Astrocyte (in vitro differentiated cells and primary cell): ENCODE data around the gene TP53AIP1. TPM values are rescaled to one million over a fixed set of nuclear protein-coding genes. Genes with fewer than 3 reads are reported as not detected.

Experiments
- DNase-seq: peaks from one replicate; pipeline ENCODE4 v3.0.0-alpha.2; 2010; ENCODE audit warnings: low read depth
- FAIRE-seq: peaks from 2 replicates; lab custom pipeline; 2011; peaks lifted over from hg19 to GRCh38; lab: Jason Lieb, UNC
- H2AFZ ChIP-seq: 2 replicates; pipeline ENCODE4 v1.6.0; 2012; ENCODE audit warnings: low read depth, low read length, inconsistent platforms
- H3K27ac ChIP-seq: 2 replicates; pipeline ENCODE4 v1.5.1; 2011; ENCODE audit warnings: low read depth, low read length, inconsistent platforms
- H3K27me3 ChIP-seq: 2 replicates; pipeline ENCODE4 v1.6.0; 2011; ENCODE audit warnings: low read length, inconsistent platforms; ENCODE audit not compliant: insufficient read depth
- H3K36me3 ChIP-seq: 2 replicates; pipeline ENCODE4 v1.5.1; 2011; ENCODE audit warnings: low read length, inconsistent platforms; ENCODE audit not compliant: insufficient read depth
- H3K4me1 ChIP-seq: 2 replicates; pipeline ENCODE4 v1.5.1; 2011; ENCODE audit warnings: low read length, inconsistent platforms; ENCODE audit not compliant: insufficient read depth
- H3K4me2 ChIP-seq: 2 replicates; pipeline ENCODE4 v1.6.0; 2012; ENCODE audit warnings: low read length, inconsistent platforms
- H3K4me3 ChIP-seq: 2 replicates; pipeline ENCODE4 v1.5.1; 2011; ENCODE audit warnings: low read depth, mild to moderate bottlenecking, low read length, inconsistent platforms; ENCODE audit not compliant: insufficient read depth
- H3K79me2 ChIP-seq: 2 replicates; pipeline ENCODE4 v1.6.0; 2012; ENCODE audit warnings: mild to moderate bottlenecking, low read length, inconsistent platforms; ENCODE audit not compliant: insufficient read depth
- H3K9ac ChIP-seq: 2 replicates; pipeline ENCODE4 v1.6.0; 2012; ENCODE audit warnings: mild to moderate bottlenecking, low read length, inconsistent platforms
- H3K9me3 ChIP-seq: 2 replicates; pipeline ENCODE4 v1.5.1; 2012; ENCODE audit warnings: low read depth, mild to moderate bottlenecking, low read length, inconsistent platforms; ENCODE audit not compliant: insufficient read depth
- H4K20me1 ChIP-seq: 2 replicates; pipeline ENCODE4 v1.6.0; 2012; ENCODE audit warnings: low read length, inconsistent platforms; ENCODE audit not compliant: insufficient read depth
- H3K27ac Mint-ChIP-seq: one replicate; pipeline ENCODE4 v1.8.0; 2021; ENCODE audit warnings: mild to moderate bottlenecking, mixed read lengths; ENCODE audit not compliant: unreplicated experiment
- H3K27me3 Mint-ChIP-seq: one replicate; pipeline ENCODE4 v1.8.0; 2021; ENCODE audit warnings: low read depth, mixed read lengths; ENCODE audit not compliant: unreplicated experiment
- H3K36me3 Mint-ChIP-seq: one replicate; pipeline ENCODE4 v1.8.0; 2021; ENCODE audit warnings: low read depth, mixed read lengths; ENCODE audit not compliant: unreplicated experiment
- H3K4me1 Mint-ChIP-seq: one replicate; pipeline ENCODE4 v1.8.0; 2021; ENCODE audit warnings: low read depth, mixed read lengths; ENCODE audit not compliant: unreplicated experiment
- H3K4me3 Mint-ChIP-seq: one replicate; pipeline ENCODE4 v1.8.0; 2021; ENCODE audit warnings: mild to moderate bottlenecking, moderate library complexity, mixed read lengths; ENCODE audit not compliant: unreplicated experiment
- H3K9me3 Mint-ChIP-seq: one replicate; pipeline ENCODE4 v1.8.0; 2021; ENCODE audit warnings: mild to moderate bottlenecking, mixed read lengths; ENCODE audit not compliant: unreplicated experiment
- EZH2 ChIP-seq: IDR thresholded peaks from 2 replicates; pipeline ENCODE4 v1.6.1; 2012; ENCODE audit warnings: mild to moderate bottlenecking, low read length, inconsistent platforms; ENCODE audit not compliant: insufficient read depth
- total RNA-seq: library from RNA; stranded (reverse); gene quantifications from 2 replicates; pipeline ENCODE4 v1.2.1, GENCODE V29; 2021
- TF ChIP-seq, protein P1 (sequence below): IDR thresholded peaks from 2 replicates; pipeline ENCODE4 v1.5.1; 2011; ENCODE audit warnings: low read depth, mild to moderate bottlenecking, inconsistent platforms, low read length, moderate library complexity; ENCODE audit not compliant: insufficient read depth

TP53AIP1 gene
- total RNA-seq, 1 donor from 2014 or later, result 0.20 TPM

DNA sequence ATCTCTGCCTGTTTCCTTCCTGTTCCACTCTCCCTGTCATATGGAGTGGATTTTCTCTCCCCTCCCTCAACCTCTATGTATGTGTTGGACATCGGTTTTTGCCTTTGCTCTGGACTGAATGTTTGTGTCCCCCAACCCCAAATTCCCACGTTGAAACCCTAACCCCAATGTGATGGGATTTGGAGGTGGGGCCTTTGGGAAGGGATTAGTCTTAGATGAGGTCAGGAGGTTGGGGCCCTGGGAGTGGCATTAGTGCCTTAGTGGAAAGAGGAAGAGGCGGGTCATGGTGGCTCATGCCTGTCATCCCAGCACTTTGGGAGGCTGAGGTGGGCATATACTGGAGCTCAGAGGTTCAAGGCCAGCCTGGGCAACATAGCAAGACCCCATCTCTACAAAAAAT is 11.6 kb downstream of the TP53AIP1 start:
- H3K27me3 Mint-ChIP-seq, result peaks cover 18% of the 10 kb centered on the region
- no peak overlapping the region for H3K4me2 ChIP-seq
- peaks cover 2% of the 10 kb centered on the region for H3K9me3 Mint-ChIP-seq
- no peak overlapping the region for H3K4me3 Mint-ChIP-seq
- no peak overlapping the region for H3K27ac ChIP-seq
- H3K4me1 Mint-ChIP-seq, result peaks cover 21% of the 10 kb centered on the region
- no peak overlapping the region for H2AFZ ChIP-seq
- H3K9ac ChIP-seq, result no peak overlapping the region
- no peak for TF ChIP-seq EZH2
- TF ChIP-seq, protein P1, sequence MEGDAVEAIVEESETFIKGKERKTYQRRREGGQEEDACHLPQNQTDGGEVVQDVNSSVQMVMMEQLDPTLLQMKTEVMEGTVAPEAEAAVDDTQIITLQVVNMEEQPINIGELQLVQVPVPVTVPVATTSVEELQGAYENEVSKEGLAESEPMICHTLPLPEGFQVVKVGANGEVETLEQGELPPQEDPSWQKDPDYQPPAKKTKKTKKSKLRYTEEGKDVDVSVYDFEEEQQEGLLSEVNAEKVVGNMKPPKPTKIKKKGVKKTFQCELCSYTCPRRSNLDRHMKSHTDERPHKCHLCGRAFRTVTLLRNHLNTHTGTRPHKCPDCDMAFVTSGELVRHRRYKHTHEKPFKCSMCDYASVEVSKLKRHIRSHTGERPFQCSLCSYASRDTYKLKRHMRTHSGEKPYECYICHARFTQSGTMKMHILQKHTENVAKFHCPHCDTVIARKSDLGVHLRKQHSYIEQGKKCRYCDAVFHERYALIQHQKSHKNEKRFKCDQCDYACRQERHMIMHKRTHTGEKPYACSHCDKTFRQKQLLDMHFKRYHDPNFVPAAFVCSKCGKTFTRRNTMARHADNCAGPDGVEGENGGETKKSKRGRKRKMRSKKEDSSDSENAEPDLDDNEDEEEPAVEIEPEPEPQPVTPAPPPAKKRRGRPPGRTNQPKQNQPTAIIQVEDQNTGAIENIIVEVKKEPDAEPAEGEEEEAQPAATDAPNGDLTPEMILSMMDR, result no peak
- no peaks in the 10 kb centered on the region for H3K36me3 ChIP-seq
- H3K79me2 ChIP-seq, result no peaks in the 10 kb centered on the region
- no peak for FAIRE-seq
- no peaks in the 10 kb centered on the region for H3K9me3 ChIP-seq
- no peak overlapping the region for H3K4me3 ChIP-seq
- H3K27ac Mint-ChIP-seq, result no peak overlapping the region
- H3K27me3 ChIP-seq, result peaks cover 9% of the 10 kb centered on the region
- H4K20me1 ChIP-seq, result no peaks in the 10 kb centered on the region
- H3K36me3 Mint-ChIP-seq, result peaks cover 2% of the 10 kb centered on the region
- DNase-seq, result no peak
- H3K4me1 ChIP-seq, result no peaks in the 10 kb centered on the region

DNA sequence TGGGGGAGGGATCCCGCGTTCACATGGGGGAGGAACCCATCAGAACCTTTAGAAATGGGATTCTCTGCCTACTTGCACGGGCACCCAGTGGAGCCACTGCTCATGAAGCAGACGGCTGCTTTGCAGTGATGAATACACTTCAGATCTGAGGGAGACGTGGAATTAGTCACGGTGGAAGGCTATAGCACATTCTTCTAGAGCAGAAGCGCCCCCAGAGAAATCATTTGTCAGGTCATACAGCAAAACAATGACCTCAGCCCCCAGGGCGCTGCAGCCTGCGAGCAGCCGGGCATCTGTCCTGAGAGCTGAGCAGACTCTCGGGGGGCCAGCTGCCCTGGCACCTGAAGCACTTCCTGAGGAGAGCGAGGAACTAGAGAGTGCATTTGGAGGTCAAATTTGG is 12.7 kb downstream of the TP53AIP1 start:
- Histone ChIP-seq H3K4me2 (peak overlapping the region; percentile 7), H3K36me3 (no peaks in the 10 kb centered on the region), H3K27me3 (peaks cover 11% of the 10 kb centered on the region), H4K20me1 (no peaks in the 10 kb centered on the region), H2AFZ (no peak overlapping the region), H3K9ac (no peak overlapping the region), H3K27ac (no peak overlapping the region), H3K9me3 (no peaks in the 10 kb centered on the region), H3K4me1 (no peaks in the 10 kb centered on the region), H3K4me3 (no peak overlapping the region), H3K79me2 (no peaks in the 10 kb centered on the region)
- peak; percentile 77 for DNase-seq
- Mint-ChIP-seq H3K9me3 (peaks cover 2% of the 10 kb centered on the region), H3K4me3 (no peak overlapping the region), H3K27ac (no peak overlapping the region), H3K4me1 (peaks cover 21% of the 10 kb centered on the region), H3K36me3 (peaks cover 2% of the 10 kb centered on the region), H3K27me3 (peaks cover 24% of the 10 kb centered on the region)
- TF ChIP-seq, protein P1, result no peak
- TF ChIP-seq EZH2, result no peak
- FAIRE-seq, result no peak

DNA sequence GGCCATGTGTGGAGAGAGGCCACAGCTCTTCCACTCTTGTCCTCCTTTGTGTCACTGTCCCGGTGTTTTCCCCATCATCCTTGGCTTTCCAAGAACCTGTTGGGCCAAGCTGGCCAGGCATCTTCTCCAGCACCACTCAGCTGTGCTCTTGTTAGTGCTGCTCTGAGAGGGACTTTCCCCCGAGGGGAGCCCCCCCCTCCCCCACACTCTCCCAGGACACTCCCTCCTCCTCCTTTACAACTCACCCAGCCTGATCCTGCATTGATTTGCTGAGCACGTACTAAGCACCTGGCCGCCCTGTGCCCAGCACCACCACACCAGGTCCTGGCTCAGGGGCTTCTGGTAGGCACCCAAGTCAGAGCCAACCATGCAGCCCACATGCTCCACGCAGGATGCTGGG is 13.2 kb downstream of the TP53AIP1 start:
- FAIRE-seq, result no peak
- peaks cover 29% of the 10 kb centered on the region for H3K27me3 Mint-ChIP-seq
- no peak for DNase-seq

More for the DNA sequence above, 13.2 kb downstream of the TP53AIP1 start:
- Mint-ChIP-seq H3K4me3 (no peak overlapping the region), H3K9me3 (peaks cover 2% of the 10 kb centered on the region), H3K4me1 (peaks cover 21% of the 10 kb centered on the region), H3K36me3 (peaks cover 2% of the 10 kb centered on the region), H3K27ac (peak overlapping the region; percentile 77)
- H3K79me2 ChIP-seq, result no peaks in the 10 kb centered on the region
- H4K20me1 ChIP-seq, result no peaks in the 10 kb centered on the region
- H3K9me3 ChIP-seq, result no peaks in the 10 kb centered on the region
- H3K4me1 ChIP-seq, result no peaks in the 10 kb centered on the region
- no peak overlapping the region for H3K27ac ChIP-seq
- no peaks in the 10 kb centered on the region for H3K36me3 ChIP-seq
- TF ChIP-seq EZH2, result no peak
- TF ChIP-seq, protein P1, result no peak
- no peak overlapping the region for H3K9ac ChIP-seq
- H3K27me3 ChIP-seq, result peaks cover 15% of the 10 kb centered on the region
- no peak overlapping the region for H3K4me3 ChIP-seq
- H3K4me2 ChIP-seq, result peak overlapping the region; percentile 7
- no peak overlapping the region for H2AFZ ChIP-seq
